Skin of body (tissue), 2 donors: ENCODE results near the gene ABCB11. TPM values are rescaled to one million over a fixed set of nuclear protein-coding genes. Genes with fewer than 3 reads are reported as not detected.

ENCODE experiments used
- DNase-seq: peaks from one replicate; lab custom pipeline; 2025; lab: John Stamatoyannopoulos, UW
- total RNA-seq: library from RNA; depleted of rRNA; stranded (reverse); fragments of >200 nt; gene quantifications from one replicate; pipeline ENCODE4 v1.2.3, GENCODE V29; 2014

The ABCB11 gene
- total RNA-seq, 1 donor from 2014 or later, result 0.79 TPM

GRCh38 chr2:168976034-168976654 is 55.0 kb downstream of the ABCB11 start:
- no peak for DNase-seq

GRCh38 chr2:168974428-168974827 is 56.7 kb downstream of the ABCB11 start:
- DNase-seq, result no peak

GRCh38 chr2:168971261-168971660 is 59.9 kb downstream of the ABCB11 start:
- no peak for DNase-seq

GRCh38 chr2:168970711-168971233 is 60.4 kb downstream of the ABCB11 start:
- no peak for DNase-seq

GRCh38 chr2:168969865-168970264 is 61.3 kb downstream of the ABCB11 start:
- DNase-seq, result no peak

- DNase-seq, result no peak
Measured at GRCh38 chr2:168968342-168968741, 62.8 kb downstream of the ABCB11 start.

GRCh38 chr2:168964251-168964807 is 66.8 kb downstream of the ABCB11 start:
- no peak for DNase-seq

- DNase-seq, result no peak
Measured at GRCh38 chr2:168962636-168963035, 68.5 kb downstream of the ABCB11 start.

- peak; percentile 54 for DNase-seq
Measured at GRCh38 chr2:168961450-168962229, 69.5 kb downstream of the ABCB11 start.

GRCh38 chr2:168956392-168956791 is 74.7 kb downstream of the ABCB11 start:
- no peak for DNase-seq

- no peak for DNase-seq
Measured at GRCh38 chr2:168955321-168955720, 75.8 kb downstream of the ABCB11 start.

- DNase-seq, result no peak
Measured at GRCh38 chr2:168954256-168954655, 76.9 kb downstream of the ABCB11 start.

GRCh38 chr2:168952424-168952823 is 78.7 kb downstream of the ABCB11 start:
- DNase-seq, result no peak

- DNase-seq, result no peak
Measured at GRCh38 chr2:168951871-168952270, 79.3 kb downstream of the ABCB11 start.

GRCh38 chr2:168949324-168949723 is 81.8 kb downstream of the ABCB11 start:
- no peak for DNase-seq

- DNase-seq, result no peak
Measured at GRCh38 chr2:168948621-168949212, 82.4 kb downstream of the ABCB11 start.

GRCh38 chr2:168945508-168945907 is 85.6 kb downstream of the ABCB11 start:
- DNase-seq, result no peak

GRCh38 chr2:168944065-168944464 is 87.1 kb downstream of the ABCB11 start:
- no peak for DNase-seq

GRCh38 chr2:168941297-168941696 is 89.8 kb downstream of the ABCB11 start:
- DNase-seq, result no peak

GRCh38 chr2:168939918-168940317 is 91.2 kb downstream of the ABCB11 start:
- DNase-seq, result no peak

- DNase-seq, result no peak
Measured at GRCh38 chr2:168939061-168939460, 92.1 kb downstream of the ABCB11 start.
